ENCODE results near the gene PDGFC. TPM values are rescaled to one million over a fixed set of nuclear protein-coding genes. Genes with fewer than 3 reads are reported as not detected.
A peak's percentile ranks its signal among the peaks of the same experiment; 100 is the strongest.

The PDGFC gene
- total RNA-seq, 1 experiment from 2014 or later, result 30.3 TPM

GRCh38 chr4:156734965-156735895, 236.4 kb downstream of the PDGFC start:
- no peak overlapping the region for H3K4me3 ChIP-seq
- no peak for DNase-seq
- H3K36me3 ChIP-seq, result no peaks in the 10 kb centered on the region
- H3K9me3 ChIP-seq, result peaks cover 20% of the 10 kb centered on the region
- no peaks in the 10 kb centered on the region for H3K27me3 ChIP-seq

- Histone ChIP-seq H3K36me3 (no peaks in the 10 kb centered on the region), H3K9me3 (peaks cover 20% of the 10 kb centered on the region), H3K4me3 (no peak overlapping the region), H3K27me3 (no peaks in the 10 kb centered on the region)
- DNase-seq, result no peak
These were observed 238.0 kb downstream of the PDGFC start for GRCh38 chr4:156733582-156733981.

- H3K4me3 ChIP-seq, result no peak overlapping the region
- no peaks in the 10 kb centered on the region for H3K27me3 ChIP-seq
- no peaks in the 10 kb centered on the region for H3K36me3 ChIP-seq
- no peak for DNase-seq
- peaks cover 20% of the 10 kb centered on the region for H3K9me3 ChIP-seq
These were observed 239.0 kb downstream of the PDGFC start for GRCh38 chr4:156732634-156733033.

- peaks cover 16% of the 10 kb centered on the region for H3K9me3 ChIP-seq
- no peak overlapping the region for H3K4me3 ChIP-seq
- no peak for DNase-seq
- no peaks in the 10 kb centered on the region for H3K27me3 ChIP-seq
- H3K36me3 ChIP-seq, result no peaks in the 10 kb centered on the region
These were observed 242.2 kb downstream of the PDGFC start for GRCh38 chr4:156729416-156729815.

- Histone ChIP-seq H3K36me3 (no peaks in the 10 kb centered on the region), H3K4me3 (no peak overlapping the region), H3K27me3 (no peaks in the 10 kb centered on the region), H3K9me3 (no peaks in the 10 kb centered on the region)
- peak; percentile 26 for DNase-seq
These were observed 246.3 kb downstream of the PDGFC start for GRCh38 chr4:156725257-156725656.

- H3K27me3 ChIP-seq, result no peaks in the 10 kb centered on the region
- DNase-seq, result no peak
These were observed 247.5 kb downstream of the PDGFC start for GRCh38 chr4:156723951-156724668.

GRCh38 chr4:156718226-156718625, 253.4 kb downstream of the PDGFC start:
- Histone ChIP-seq H3K4me3 (no peak overlapping the region), H3K36me3 (no peaks in the 10 kb centered on the region), H3K27me3 (no peaks in the 10 kb centered on the region), H3K9me3 (no peaks in the 10 kb centered on the region)
- no peak for DNase-seq

More at GRCh38 chr4:156723951-156724668, 247.5 kb downstream of the PDGFC start:
- Histone ChIP-seq H3K9me3 (no peaks in the 10 kb centered on the region), H3K36me3 (no peaks in the 10 kb centered on the region), H3K4me3 (no peak overlapping the region)

GRCh38 chr4:156711193-156711590, 260.4 kb downstream of the PDGFC start:
- no peaks in the 10 kb centered on the region for H3K36me3 ChIP-seq
- no peak overlapping the region for H3K4me3 ChIP-seq
- no peak for DNase-seq
- no peaks in the 10 kb centered on the region for H3K27me3 ChIP-seq
- H3K9me3 ChIP-seq, result no peaks in the 10 kb centered on the region

Other genes with a start within 250 kb of the PDGFC start
- 0.81 and 3.9 TPM in 2 replicates for gene GLRB, start 104.4 kb upstream of the PDGFC start, total RNA-seq (2014; rRNA removed; shearing (Covaris generic); ENCODE audit: low replicate concordance)
- gene GRIA2, start 248.9 kb upstream of the PDGFC start, total RNA-seq (2014; rRNA removed; shearing (Covaris generic); ENCODE audit: low replicate concordance), result not detected in 2 replicates

All from MG63 (cell line).